Measurements from ENCODE around the gene SFPQ. TPM values are rescaled to one million over a fixed set of nuclear protein-coding genes. Genes with fewer than 3 reads are reported as not detected.

The SFPQ gene
- polyA plus RNA-seq, 2 donors: 141 to 199 TPM

- H3K4me3 ChIP-seq (ENCODE audit: low read depth in 1 of 2, low read length in 2 of 2): no peak overlapping the region
- 72 to 75% methylated on average over 20 of the region's 20 CpGs for WGBS, 2 donors
- H3K9me3 ChIP-seq (ENCODE audit: control insufficient read depth in 2 of 2, insufficient read depth in 1 of 2, low read depth in 1 of 2, low read length in 1 of 2): no peaks in the 10 kb centered on the region
- H3K27me3 ChIP-seq (ENCODE audit: control insufficient read depth in 1 of 2, insufficient read depth in 2 of 2, low read length in 2 of 2): no peaks in the 10 kb centered on the region
- H3K36me3 ChIP-seq (ENCODE audit: control insufficient read depth in 2 of 2, insufficient read depth in 2 of 2, low read length in 1 of 2): peaks cover 19 to 25% of the 10 kb centered on the region in 2 donors
- H3K27ac ChIP-seq (ENCODE audit: low read depth in 2 of 2, low read length in 1 of 2): no peak overlapping the region
- H3K4me1 ChIP-seq (ENCODE audit: control insufficient read depth in 2 of 2, insufficient read depth in 2 of 2, low read length in 1 of 2): peaks cover 0 to 6% of the 10 kb centered on the region in 2 donors
Observed at GRCh38 chr1:35188578-35189392, 4.2 kb downstream of the SFPQ start.

DNA sequence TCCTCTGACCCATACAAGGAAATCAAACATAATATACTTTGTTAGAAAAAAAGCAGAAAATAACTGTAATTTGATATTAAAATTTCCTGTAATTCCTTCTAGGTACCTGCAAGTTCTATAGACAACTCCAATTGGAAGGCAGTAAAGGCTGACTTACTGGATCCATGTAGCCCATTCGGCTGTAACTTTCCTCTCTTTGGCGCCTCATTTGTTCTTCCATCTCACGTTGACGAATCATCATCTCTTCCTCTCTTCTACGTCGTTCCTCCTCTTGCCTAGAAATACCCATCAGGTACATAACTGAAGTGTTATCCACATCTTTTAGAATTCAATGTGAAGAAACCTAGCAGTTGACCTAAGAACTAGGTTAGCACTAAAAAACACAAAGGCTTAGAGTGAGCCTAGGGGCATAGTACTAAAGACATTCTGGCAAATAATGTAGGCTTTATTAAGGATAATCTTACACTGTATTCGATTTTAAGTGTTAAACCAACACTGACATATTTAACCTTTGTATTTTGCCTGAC lies 5.1 kb downstream of the SFPQ start:
- no peak overlapping the region for H3K27ac ChIP-seq (ENCODE audit: low read depth in 2 of 2, low read length in 1 of 2)
- no peaks in the 10 kb centered on the region for H3K27me3 ChIP-seq (ENCODE audit: control insufficient read depth in 1 of 2, insufficient read depth in 2 of 2, low read length in 2 of 2)
- H3K36me3 ChIP-seq (ENCODE audit: control insufficient read depth in 2 of 2, insufficient read depth in 2 of 2, low read length in 1 of 2): peaks cover 19 to 25% of the 10 kb centered on the region in 2 donors
- H3K4me1 ChIP-seq (ENCODE audit: control insufficient read depth in 2 of 2, insufficient read depth in 2 of 2, low read length in 1 of 2): peaks cover 0 to 6% of the 10 kb centered on the region in 2 donors
- WGBS, 2 donors: 62 to 73% methylated on average over 7 of the region's 7 CpGs
- H3K9me3 ChIP-seq (ENCODE audit: control insufficient read depth in 2 of 2, insufficient read depth in 1 of 2, low read depth in 1 of 2, low read length in 1 of 2): no peaks in the 10 kb centered on the region
- H3K4me3 ChIP-seq (ENCODE audit: low read depth in 1 of 2, low read length in 2 of 2): no peak overlapping the region

GRCh38 chr1:35186239-35186638 lies 6.7 kb downstream of the SFPQ start:
- Histone ChIP-seq H3K4me1 (ENCODE audit: control insufficient read depth in 2 of 2, insufficient read depth in 2 of 2, low read length in 1 of 2) (peaks cover 0 to 6% of the 10 kb centered on the region in 2 donors), H3K9me3 (ENCODE audit: control insufficient read depth in 2 of 2, insufficient read depth in 1 of 2, low read depth in 1 of 2, low read length in 1 of 2) (no peaks in the 10 kb centered on the region), H3K36me3 (ENCODE audit: control insufficient read depth in 2 of 2, insufficient read depth in 2 of 2, low read length in 1 of 2) (peaks cover 19 to 25% of the 10 kb centered on the region in 2 donors), H3K4me3 (ENCODE audit: low read depth in 1 of 2, low read length in 2 of 2) (no peak overlapping the region), H3K27me3 (ENCODE audit: control insufficient read depth in 1 of 2, insufficient read depth in 2 of 2, low read length in 2 of 2) (no peaks in the 10 kb centered on the region), H3K27ac (ENCODE audit: low read depth in 2 of 2, low read length in 1 of 2) (no peak overlapping the region)
- WGBS, 2 donors: 45 to 55% methylated on average over 4 of the region's 4 CpGs

GRCh38 chr1:35185200-35185599 lies 7.7 kb downstream of the SFPQ start:
- H3K4me1 ChIP-seq (ENCODE audit: control insufficient read depth in 2 of 2, insufficient read depth in 2 of 2, low read length in 1 of 2): peaks cover 0 to 6% of the 10 kb centered on the region in 2 donors
- no peak overlapping the region for H3K27ac ChIP-seq (ENCODE audit: low read depth in 2 of 2, low read length in 1 of 2)
- H3K27me3 ChIP-seq (ENCODE audit: control insufficient read depth in 1 of 2, insufficient read depth in 2 of 2, low read length in 2 of 2): no peaks in the 10 kb centered on the region
- H3K4me3 ChIP-seq (ENCODE audit: low read depth in 1 of 2, low read length in 2 of 2): no peak overlapping the region
- no peaks in the 10 kb centered on the region for H3K9me3 ChIP-seq (ENCODE audit: control insufficient read depth in 2 of 2, insufficient read depth in 1 of 2, low read depth in 1 of 2, low read length in 1 of 2)
- WGBS, 2 donors: 60 to 62% methylated on average over 5 of the region's 5 CpGs
- H3K36me3 ChIP-seq (ENCODE audit: control insufficient read depth in 2 of 2, insufficient read depth in 2 of 2, low read length in 1 of 2): peaks cover 15 to 29% of the 10 kb centered on the region in 2 donors

DNA sequence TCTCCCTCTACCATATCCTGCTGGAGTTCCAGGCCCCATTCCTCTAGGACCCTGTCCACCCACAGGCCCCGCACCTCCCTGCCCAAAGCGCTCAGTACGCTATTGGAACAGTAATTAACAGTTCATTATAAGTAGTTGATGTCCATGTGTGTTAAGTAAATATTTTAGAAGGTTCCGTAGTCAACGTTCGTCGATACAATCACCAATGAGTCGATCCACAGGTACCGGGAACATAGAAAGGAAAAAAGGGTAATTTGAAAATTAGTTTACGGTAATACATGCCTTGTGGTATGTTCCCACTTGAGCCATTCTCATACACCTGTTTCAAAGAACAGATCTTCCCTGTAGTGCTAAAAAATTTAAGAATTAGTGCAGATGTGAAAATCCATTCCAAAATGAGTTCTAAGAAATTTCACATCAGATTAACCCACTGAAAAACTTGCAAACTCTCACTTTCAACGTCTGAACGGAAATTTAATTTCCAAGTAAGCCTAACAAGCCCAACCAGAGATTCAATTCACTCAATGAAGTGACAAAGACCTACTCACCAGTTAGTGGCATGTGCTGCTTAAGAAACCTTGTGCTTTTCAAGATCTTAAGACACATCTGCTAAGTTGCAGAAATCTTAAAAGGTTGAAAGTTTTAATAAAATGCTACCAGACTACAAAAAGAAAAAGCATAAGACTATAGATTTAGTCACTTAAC lies 8.3 kb downstream of the SFPQ start:
- H3K4me3 ChIP-seq (ENCODE audit: low read depth in 1 of 2, low read length in 2 of 2): no peak overlapping the region
- H3K36me3 ChIP-seq (ENCODE audit: control insufficient read depth in 2 of 2, insufficient read depth in 2 of 2, low read length in 1 of 2): peaks cover 15 to 25% of the 10 kb centered on the region in 2 donors
- H3K4me1 ChIP-seq (ENCODE audit: control insufficient read depth in 2 of 2, insufficient read depth in 2 of 2, low read length in 1 of 2): peaks cover 0 to 2% of the 10 kb centered on the region in 2 donors
- no peak overlapping the region for H3K27ac ChIP-seq (ENCODE audit: low read depth in 2 of 2, low read length in 1 of 2)
- no peaks in the 10 kb centered on the region for H3K27me3 ChIP-seq (ENCODE audit: control insufficient read depth in 1 of 2, insufficient read depth in 2 of 2, low read length in 2 of 2)
- no peaks in the 10 kb centered on the region for H3K9me3 ChIP-seq (ENCODE audit: control insufficient read depth in 2 of 2, insufficient read depth in 1 of 2, low read depth in 1 of 2, low read length in 1 of 2)
- 80 to 84% methylated on average over 12 of the region's 12 CpGs for WGBS, 2 donors

GRCh38 chr1:35181790-35182455 lies 11.0 kb downstream of the SFPQ start:
- Histone ChIP-seq H3K36me3 (ENCODE audit: control insufficient read depth in 2 of 2, insufficient read depth in 2 of 2, low read length in 1 of 2) (peaks cover 6 to 24% of the 10 kb centered on the region in 2 donors), H3K27me3 (ENCODE audit: control insufficient read depth in 1 of 2, insufficient read depth in 2 of 2, low read length in 2 of 2) (no peaks in the 10 kb centered on the region), H3K4me1 (ENCODE audit: control insufficient read depth in 2 of 2, insufficient read depth in 2 of 2, low read length in 1 of 2) (no peaks in the 10 kb centered on the region), H3K4me3 (ENCODE audit: low read depth in 1 of 2, low read length in 2 of 2) (no peak overlapping the region), H3K27ac (ENCODE audit: low read depth in 2 of 2, low read length in 1 of 2) (no peak overlapping the region), H3K9me3 (ENCODE audit: control insufficient read depth in 2 of 2, insufficient read depth in 1 of 2, low read depth in 1 of 2, low read length in 1 of 2) (no peaks in the 10 kb centered on the region)
- 51 to 55% methylated on average over 4 of the region's 4 CpGs for WGBS, 2 donors

- Histone ChIP-seq H3K9me3 (ENCODE audit: control insufficient read depth in 2 of 2, insufficient read depth in 1 of 2, low read depth in 1 of 2, low read length in 1 of 2) (no peaks in the 10 kb centered on the region), H3K4me3 (ENCODE audit: low read depth in 1 of 2, low read length in 2 of 2) (no peak overlapping the region), H3K4me1 (ENCODE audit: control insufficient read depth in 2 of 2, insufficient read depth in 2 of 2, low read length in 1 of 2) (no peaks in the 10 kb centered on the region), H3K36me3 (ENCODE audit: control insufficient read depth in 2 of 2, insufficient read depth in 2 of 2, low read length in 1 of 2) (peaks cover 2 to 23% of the 10 kb centered on the region in 2 donors), H3K27ac (ENCODE audit: low read depth in 2 of 2, low read length in 1 of 2) (no peak overlapping the region), H3K27me3 (ENCODE audit: control insufficient read depth in 1 of 2, insufficient read depth in 2 of 2, low read length in 2 of 2) (no peaks in the 10 kb centered on the region)
- WGBS, 2 donors: 88% methylated on average over 7 of the region's 7 CpGs
Observed at GRCh38 chr1:35180776-35181374, 12.1 kb downstream of the SFPQ start.

GRCh38 chr1:35179908-35180307 lies 13.0 kb downstream of the SFPQ start:
- no peak overlapping the region for H3K4me3 ChIP-seq (ENCODE audit: low read depth in 1 of 2, low read length in 2 of 2)
- peaks cover 2 to 30% of the 10 kb centered on the region in 2 donors for H3K36me3 ChIP-seq (ENCODE audit: control insufficient read depth in 2 of 2, insufficient read depth in 2 of 2, low read length in 1 of 2)
- no peaks in the 10 kb centered on the region for H3K9me3 ChIP-seq (ENCODE audit: control insufficient read depth in 2 of 2, insufficient read depth in 1 of 2, low read depth in 1 of 2, low read length in 1 of 2)
- WGBS, 2 donors: 34 to 48% methylated on average over 1 of the region's 1 CpG
- no peaks in the 10 kb centered on the region for H3K27me3 ChIP-seq (ENCODE audit: control insufficient read depth in 1 of 2, insufficient read depth in 2 of 2, low read length in 2 of 2)
- H3K4me1 ChIP-seq (ENCODE audit: control insufficient read depth in 2 of 2, insufficient read depth in 2 of 2, low read length in 1 of 2): no peaks in the 10 kb centered on the region
- H3K27ac ChIP-seq (ENCODE audit: low read depth in 2 of 2, low read length in 1 of 2): no peak overlapping the region

GRCh38 chr1:35178874-35179380 lies 14.0 kb downstream of the SFPQ start:
- Histone ChIP-seq H3K36me3 (ENCODE audit: control insufficient read depth in 2 of 2, insufficient read depth in 2 of 2, low read length in 1 of 2) (peaks cover 0 to 26% of the 10 kb centered on the region in 2 donors), H3K27me3 (ENCODE audit: control insufficient read depth in 1 of 2, insufficient read depth in 2 of 2, low read length in 2 of 2) (no peaks in the 10 kb centered on the region), H3K9me3 (ENCODE audit: control insufficient read depth in 2 of 2, insufficient read depth in 1 of 2, low read depth in 1 of 2, low read length in 1 of 2) (no peaks in the 10 kb centered on the region), H3K4me1 (ENCODE audit: control insufficient read depth in 2 of 2, insufficient read depth in 2 of 2, low read length in 1 of 2) (no peaks in the 10 kb centered on the region), H3K4me3 (ENCODE audit: low read depth in 1 of 2, low read length in 2 of 2) (no peak overlapping the region), H3K27ac (ENCODE audit: low read depth in 2 of 2, low read length in 1 of 2) (no peak overlapping the region)
- WGBS, 2 donors: 30 to 44% methylated on average over 2 of the region's 2 CpGs
